ENCODE data around the gene LRRC61.

GRCh38 chr7:150335774-150336112 is 12.6 kb downstream of the LRRC61 start:
- TF ChIP-seq GATA2 (IDR thresholded peaks at IDR 0.05; ENCODE audit: low read depth, low read length), result no peak
- TF ChIP-seq GATA3 (IDR thresholded peaks at IDR 0.05; ENCODE audit: low read depth, low read length), result no peak
